Glutamatergic neuron (in vitro differentiated cells): Measurements from ENCODE around the gene PCDHGA4. TPM values are rescaled to one million over a fixed set of nuclear protein-coding genes. Genes with fewer than 3 reads are reported as not detected.

Experiments used
- DNase-seq: peaks from one replicate; pipeline ENCODE4 v3.0.0; 2022
- H3K27ac Mint-ChIP-seq: one replicate; pipeline ENCODE4 v1.8.0; 2020; ENCODE audit warnings: mild to moderate bottlenecking, mixed read lengths, inconsistent platforms; ENCODE audit not compliant: unreplicated experiment
- H3K27me3 Mint-ChIP-seq: one replicate; pipeline ENCODE4 v1.8.0; 2020; ENCODE audit warnings: mild to moderate bottlenecking, moderate library complexity, mixed read lengths, inconsistent platforms; ENCODE audit not compliant: unreplicated experiment
- H3K36me3 Mint-ChIP-seq: one replicate; pipeline ENCODE4 v1.8.0; 2020; ENCODE audit warnings: mild to moderate bottlenecking, mixed read lengths, inconsistent platforms; ENCODE audit not compliant: unreplicated experiment
- H3K4me1 Mint-ChIP-seq: one replicate; pipeline ENCODE4 v1.8.0; 2020; ENCODE audit warnings: mild to moderate bottlenecking, low read depth, mixed read lengths, inconsistent platforms; ENCODE audit not compliant: unreplicated experiment
- H3K4me3 Mint-ChIP-seq: one replicate; pipeline ENCODE4 v1.8.0; 2020; ENCODE audit warnings: mild to moderate bottlenecking, mixed read lengths, inconsistent platforms; ENCODE audit not compliant: unreplicated experiment
- H3K9me3 Mint-ChIP-seq: one replicate; pipeline ENCODE4 v1.8.0; 2020; ENCODE audit warnings: mild to moderate bottlenecking, moderate library complexity, mixed read lengths, inconsistent platforms; ENCODE audit not compliant: unreplicated experiment
- CTCF ChIP-seq: fragments of 200-600 bp; sonication (generic); IDR thresholded peaks from one replicate; pipeline ENCODE4 v1.5.0; 2021; ENCODE audit not compliant: partially characterized antibody, unreplicated experiment
- total RNA-seq: library from RNA; stranded (reverse); fragmentation: NEBNext Ultra II Directional; extraction: Animal tissue kit (Norgen Biotek cat#: 25700); gene quantifications from one replicate; pipeline ENCODE4 v1.2.1, GENCODE V29; 2021; ENCODE audit not compliant: unreplicated experiment

Gene PCDHGA4
- total RNA-seq, 1 donor from 2014 or later: 8.2 TPM

DNA sequence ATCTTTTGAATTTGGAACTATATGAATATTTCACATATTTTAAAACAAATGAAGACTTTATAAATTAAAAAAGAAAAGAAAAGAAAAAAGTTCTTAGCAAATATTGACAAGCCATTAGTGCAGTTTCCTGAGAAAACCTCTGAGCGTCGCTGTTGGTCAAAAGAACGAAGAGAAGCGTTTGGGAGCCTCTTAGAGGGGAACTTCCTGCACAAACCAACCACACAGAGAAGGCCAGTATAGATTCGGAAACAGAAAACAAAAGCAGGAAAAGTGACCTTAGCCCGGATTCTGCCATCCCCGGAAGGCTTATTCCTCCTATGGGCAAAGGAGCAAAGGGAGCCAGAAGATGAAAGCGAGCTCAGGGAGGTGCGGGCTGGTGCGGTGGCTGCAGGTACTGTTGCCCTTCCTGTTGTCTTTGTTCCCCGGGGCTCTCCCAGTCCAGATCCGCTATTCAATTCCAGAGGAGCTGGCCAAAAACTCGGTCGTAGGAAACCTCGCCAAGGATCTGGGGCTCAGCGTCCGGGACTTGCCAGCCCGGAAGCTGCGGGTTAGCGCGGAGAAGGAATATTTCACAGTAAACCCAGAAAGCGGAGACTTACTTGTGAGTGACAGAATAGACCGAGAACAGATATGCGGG lies 5.1 kb downstream of the PCDHGA4 start, which contains the start of gene PCDHGB2:
Gene PCDHGB2 (plus strand): TSS at position 205 of the 637 bp plus-strand sequence. CDS start 142 bp downstream, at position 347.
- no peak for TF ChIP-seq CTCF
- Mint-ChIP-seq H3K36me3 (peaks cover 56% of the 10 kb centered on the region), H3K4me1 (no peaks in the 10 kb centered on the region), H3K4me3 (no peak within 1 kb of the TSS), H3K27ac (no peak within 1 kb of the TSS), H3K9me3 (peaks cover 34% of the 10 kb centered on the region), H3K27me3 (peaks cover 14% of the 10 kb centered on the region)
- DNase-seq: no peak

GRCh38 chr5:141360685-141361084 lies 5.9 kb downstream of the PCDHGA4 start:
- Mint-ChIP-seq H3K27ac (no peak overlapping the region), H3K4me1 (no peaks in the 10 kb centered on the region), H3K27me3 (peaks cover 14% of the 10 kb centered on the region), H3K9me3 (peaks cover 38% of the 10 kb centered on the region), H3K36me3 (peaks cover 59% of the 10 kb centered on the region), H3K4me3 (no peak overlapping the region)
- no peak for TF ChIP-seq CTCF
- DNase-seq: no peak

- H3K4me1 Mint-ChIP-seq: no peaks in the 10 kb centered on the region
- no peak overlapping the region for H3K4me3 Mint-ChIP-seq
- H3K9me3 Mint-ChIP-seq: peaks cover 32% of the 10 kb centered on the region
- peaks cover 12% of the 10 kb centered on the region for H3K27me3 Mint-ChIP-seq
- no peak for TF ChIP-seq CTCF
- DNase-seq: no peak
- H3K27ac Mint-ChIP-seq: no peak overlapping the region
- H3K36me3 Mint-ChIP-seq: peaks cover 50% of the 10 kb centered on the region
These were observed 7.9 kb downstream of the PCDHGA4 start for GRCh38 chr5:141362719-141363118.

- TF ChIP-seq CTCF: no peak
- no peak within 1 kb of the TSS for H3K27ac Mint-ChIP-seq
- peaks cover 32% of the 10 kb centered on the region for H3K9me3 Mint-ChIP-seq
- DNase-seq: no peak
- no peak within 1 kb of the TSS for H3K4me3 Mint-ChIP-seq
- peaks cover 12% of the 10 kb centered on the region for H3K27me3 Mint-ChIP-seq
- no peaks in the 10 kb centered on the region for H3K4me1 Mint-ChIP-seq
- H3K36me3 Mint-ChIP-seq: peaks cover 46% of the 10 kb centered on the region
These were observed 9.3 kb downstream of the PCDHGA4 start, which contains the start of gene PCDHGA5 for GRCh38 chr5:141363952-141364660. Gene PCDHGA5 (plus strand): TSS chr5:141364162. CDS start chr5:141364331, 169 bp downstream.
